Measurements from ENCODE around the gene XYLT2.

GRCh38 chr17:50354776-50355175 lies 8.8 kb downstream of the XYLT2 start:
- TF ChIP-seq CREB1 (CRISPR knock-in tag; IDR thresholded peaks at IDR 0.05; ENCODE audit: low read depth) (no peak), EZH2 (IDR thresholded peaks at IDR 0.05; ENCODE audit: low read depth, unreplicated experiment) (no peak), POLR2AphosphoS5 (IDR thresholded peaks at IDR 0.05; ENCODE audit: low read depth) (no peak), JUNB (IDR thresholded peaks at IDR 0.05; ENCODE audit: unreplicated experiment) (no peak), EZH2phosphoT487 (IDR thresholded peaks at IDR 0.05; ENCODE audit: unreplicated experiment) (no peak), NANOG (IDR thresholded peaks at IDR 0.05; ENCODE audit: borderline replicate concordance) (no peak), STAT1 (IDR thresholded peaks at IDR 0.05; ENCODE audit: unreplicated experiment) (no peak)
- TF ChIP-seq, protein P1, sequence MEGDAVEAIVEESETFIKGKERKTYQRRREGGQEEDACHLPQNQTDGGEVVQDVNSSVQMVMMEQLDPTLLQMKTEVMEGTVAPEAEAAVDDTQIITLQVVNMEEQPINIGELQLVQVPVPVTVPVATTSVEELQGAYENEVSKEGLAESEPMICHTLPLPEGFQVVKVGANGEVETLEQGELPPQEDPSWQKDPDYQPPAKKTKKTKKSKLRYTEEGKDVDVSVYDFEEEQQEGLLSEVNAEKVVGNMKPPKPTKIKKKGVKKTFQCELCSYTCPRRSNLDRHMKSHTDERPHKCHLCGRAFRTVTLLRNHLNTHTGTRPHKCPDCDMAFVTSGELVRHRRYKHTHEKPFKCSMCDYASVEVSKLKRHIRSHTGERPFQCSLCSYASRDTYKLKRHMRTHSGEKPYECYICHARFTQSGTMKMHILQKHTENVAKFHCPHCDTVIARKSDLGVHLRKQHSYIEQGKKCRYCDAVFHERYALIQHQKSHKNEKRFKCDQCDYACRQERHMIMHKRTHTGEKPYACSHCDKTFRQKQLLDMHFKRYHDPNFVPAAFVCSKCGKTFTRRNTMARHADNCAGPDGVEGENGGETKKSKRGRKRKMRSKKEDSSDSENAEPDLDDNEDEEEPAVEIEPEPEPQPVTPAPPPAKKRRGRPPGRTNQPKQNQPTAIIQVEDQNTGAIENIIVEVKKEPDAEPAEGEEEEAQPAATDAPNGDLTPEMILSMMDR (conservative IDR thresholded peaks at IDR 0.05; ENCODE audit: low read depth in 2 of 2), result no peak
- TF ChIP-seq, protein P2, sequence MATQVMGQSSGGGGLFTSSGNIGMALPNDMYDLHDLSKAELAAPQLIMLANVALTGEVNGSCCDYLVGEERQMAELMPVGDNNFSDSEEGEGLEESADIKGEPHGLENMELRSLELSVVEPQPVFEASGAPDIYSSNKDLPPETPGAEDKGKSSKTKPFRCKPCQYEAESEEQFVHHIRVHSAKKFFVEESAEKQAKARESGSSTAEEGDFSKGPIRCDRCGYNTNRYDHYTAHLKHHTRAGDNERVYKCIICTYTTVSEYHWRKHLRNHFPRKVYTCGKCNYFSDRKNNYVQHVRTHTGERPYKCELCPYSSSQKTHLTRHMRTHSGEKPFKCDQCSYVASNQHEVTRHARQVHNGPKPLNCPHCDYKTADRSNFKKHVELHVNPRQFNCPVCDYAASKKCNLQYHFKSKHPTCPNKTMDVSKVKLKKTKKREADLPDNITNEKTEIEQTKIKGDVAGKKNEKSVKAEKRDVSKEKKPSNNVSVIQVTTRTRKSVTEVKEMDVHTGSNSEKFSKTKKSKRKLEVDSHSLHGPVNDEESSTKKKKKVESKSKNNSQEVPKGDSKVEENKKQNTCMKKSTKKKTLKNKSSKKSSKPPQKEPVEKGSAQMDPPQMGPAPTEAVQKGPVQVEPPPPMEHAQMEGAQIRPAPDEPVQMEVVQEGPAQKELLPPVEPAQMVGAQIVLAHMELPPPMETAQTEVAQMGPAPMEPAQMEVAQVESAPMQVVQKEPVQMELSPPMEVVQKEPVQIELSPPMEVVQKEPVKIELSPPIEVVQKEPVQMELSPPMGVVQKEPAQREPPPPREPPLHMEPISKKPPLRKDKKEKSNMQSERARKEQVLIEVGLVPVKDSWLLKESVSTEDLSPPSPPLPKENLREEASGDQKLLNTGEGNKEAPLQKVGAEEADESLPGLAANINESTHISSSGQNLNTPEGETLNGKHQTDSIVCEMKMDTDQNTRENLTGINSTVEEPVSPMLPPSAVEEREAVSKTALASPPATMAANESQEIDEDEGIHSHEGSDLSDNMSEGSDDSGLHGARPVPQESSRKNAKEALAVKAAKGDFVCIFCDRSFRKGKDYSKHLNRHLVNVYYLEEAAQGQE (IDR thresholded peaks at IDR 0.05; ENCODE audit: unreplicated experiment), result no peak
